ENCODE data around the gene ACAA1.
"Not testable (repeated sequence)": the region's sequence is repeated elsewhere in the genome, so short reads cannot be mapped to it uniquely, and the experiment has no call there.

Gene ACAA1

GRCh38 chr3:38085943-38086324 is 51.0 kb downstream of the ACAA1 start:
- no peak overlapping the region for H3K9ac ChIP-seq (ENCODE audit: insufficient read length, low read depth)
- H3K4me1 ChIP-seq (ENCODE audit: insufficient read depth, insufficient read length): peaks cover 2% of the 10 kb centered on the region
- TF ChIP-seq SUZ12 (IDR thresholded peaks at IDR 0.05; ENCODE audit: extremely low read depth, insufficient read depth, insufficient read length): no peak
- no peak for TF ChIP-seq YY1 (IDR thresholded peaks at IDR 0.05; ENCODE audit: insufficient read depth, insufficient read length)
- no peaks in the 10 kb centered on the region for H3K27me3 ChIP-seq (ENCODE audit: insufficient read depth, insufficient read length)
- peaks cover 10% of the 10 kb centered on the region for H3K9me3 ChIP-seq (ENCODE audit: insufficient read depth, low read length)
- no peak overlapping the region for H3K4me3 ChIP-seq (ENCODE audit: insufficient read length, low read depth)
- DNase-seq (ENCODE audit: low read depth, low spot score): no peak
- H3K36me3 ChIP-seq (ENCODE audit: insufficient read depth, insufficient read length, low read length): no peaks in the 10 kb centered on the region

- Histone ChIP-seq H3K4me3 (ENCODE audit: insufficient read length, low read depth) (no peak overlapping the region), H3K27me3 (ENCODE audit: insufficient read depth, insufficient read length) (no peaks in the 10 kb centered on the region), H3K36me3 (ENCODE audit: insufficient read depth, insufficient read length, low read length) (no peaks in the 10 kb centered on the region), H3K9ac (ENCODE audit: insufficient read length, low read depth) (no peak overlapping the region), H3K4me1 (ENCODE audit: insufficient read depth, insufficient read length) (peaks cover 2% of the 10 kb centered on the region), H3K9me3 (ENCODE audit: insufficient read depth, low read length) (peaks cover 10% of the 10 kb centered on the region)
- TF ChIP-seq YY1 (IDR thresholded peaks at IDR 0.05; ENCODE audit: insufficient read depth, insufficient read length) (no peak), SUZ12 (IDR thresholded peaks at IDR 0.05; ENCODE audit: extremely low read depth, insufficient read depth, insufficient read length) (no peak), ZNF274 (IDR thresholded peaks at IDR 0.05; ENCODE audit: low read depth, low read length) (no peak)
- no peak for DNase-seq (ENCODE audit: low read depth, low spot score)
Observed at GRCh38 chr3:38085311-38085942, 51.5 kb downstream of the ACAA1 start.

GRCh38 chr3:38084334-38085310 is 52.3 kb downstream of the ACAA1 start:
- Histone ChIP-seq H3K9ac (ENCODE audit: insufficient read length, low read depth) (no peak overlapping the region), H3K4me3 (ENCODE audit: insufficient read length, low read depth) (no peak overlapping the region), H3K9me3 (ENCODE audit: insufficient read depth, low read length) (peaks cover 10% of the 10 kb centered on the region), H3K36me3 (ENCODE audit: insufficient read depth, insufficient read length, low read length) (no peaks in the 10 kb centered on the region), H3K27me3 (ENCODE audit: insufficient read depth, insufficient read length) (no peaks in the 10 kb centered on the region), H3K4me1 (ENCODE audit: insufficient read depth, insufficient read length) (peaks cover 2% of the 10 kb centered on the region)
- TF ChIP-seq SUZ12 (IDR thresholded peaks at IDR 0.05; ENCODE audit: extremely low read depth, insufficient read depth, insufficient read length) (no peak), YY1 (IDR thresholded peaks at IDR 0.05; ENCODE audit: insufficient read depth, insufficient read length) (no peak), ZNF274 (IDR thresholded peaks at IDR 0.05; ENCODE audit: low read depth, low read length) (no peak)
- DNase-seq (ENCODE audit: low read depth, low spot score): no peak

DNA sequence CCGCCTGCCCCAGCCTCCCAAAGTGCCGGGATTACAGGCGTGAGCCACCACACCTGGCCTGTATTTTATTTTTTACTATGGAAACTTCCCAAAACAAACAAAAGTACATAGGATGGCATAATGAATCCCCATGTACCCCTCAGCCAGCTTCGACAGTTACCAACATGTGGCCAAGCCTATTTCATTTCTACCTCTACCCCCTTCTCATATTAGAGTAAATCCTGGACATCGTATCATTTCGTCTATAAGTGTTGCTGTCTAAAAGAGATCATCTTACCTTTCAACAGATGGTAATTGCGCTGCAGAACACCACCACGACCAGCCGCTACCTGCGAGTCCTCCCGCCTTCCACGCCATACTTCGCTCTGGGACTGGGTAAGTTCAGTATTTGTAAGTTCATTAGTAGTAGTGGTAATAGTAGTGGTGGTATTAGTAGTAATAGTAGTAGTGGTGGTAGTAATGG is 53.0 kb downstream of the ACAA1 start:
- no peak overlapping the region for H3K4me3 ChIP-seq (ENCODE audit: insufficient read length, low read depth)
- H3K4me1 ChIP-seq (ENCODE audit: insufficient read depth, insufficient read length): peaks cover 2% of the 10 kb centered on the region
- TF ChIP-seq ZNF274 (IDR thresholded peaks at IDR 0.05; ENCODE audit: low read depth, low read length): no peak
- no peak for TF ChIP-seq YY1 (IDR thresholded peaks at IDR 0.05; ENCODE audit: insufficient read depth, insufficient read length)
- no peak for TF ChIP-seq SUZ12 (IDR thresholded peaks at IDR 0.05; ENCODE audit: extremely low read depth, insufficient read depth, insufficient read length)
- no peaks in the 10 kb centered on the region for H3K36me3 ChIP-seq (ENCODE audit: insufficient read depth, insufficient read length, low read length)
- no peak overlapping the region for H3K9ac ChIP-seq (ENCODE audit: insufficient read length, low read depth)
- DNase-seq (ENCODE audit: low read depth, low spot score): no peak
- H3K9me3 ChIP-seq (ENCODE audit: insufficient read depth, low read length): peaks cover 10% of the 10 kb centered on the region
- no peaks in the 10 kb centered on the region for H3K27me3 ChIP-seq (ENCODE audit: insufficient read depth, insufficient read length)

GRCh38 chr3:38083254-38083653 is 53.7 kb downstream of the ACAA1 start:
- not testable (repeated sequence) for H3K27me3 ChIP-seq (ENCODE audit: insufficient read depth, insufficient read length); H3K36me3 ChIP-seq (ENCODE audit: insufficient read depth, insufficient read length, low read length); H3K4me3 ChIP-seq (ENCODE audit: insufficient read length, low read depth); DNase-seq (ENCODE audit: low read depth, low spot score); H3K4me1 ChIP-seq (ENCODE audit: insufficient read depth, insufficient read length); H3K9me3 ChIP-seq (ENCODE audit: insufficient read depth, low read length); H3K9ac ChIP-seq (ENCODE audit: insufficient read length, low read depth)

- H3K4me3 ChIP-seq (ENCODE audit: insufficient read length, low read depth); H3K27me3 ChIP-seq (ENCODE audit: insufficient read depth, insufficient read length); H3K9me3 ChIP-seq (ENCODE audit: insufficient read depth, low read length); H3K36me3 ChIP-seq (ENCODE audit: insufficient read depth, insufficient read length, low read length); H3K9ac ChIP-seq (ENCODE audit: insufficient read length, low read depth); H3K4me1 ChIP-seq (ENCODE audit: insufficient read depth, insufficient read length); DNase-seq (ENCODE audit: low read depth, low spot score): not testable (repeated sequence)
Observed at GRCh38 chr3:38082296-38082695, 54.6 kb downstream of the ACAA1 start.

DNA sequence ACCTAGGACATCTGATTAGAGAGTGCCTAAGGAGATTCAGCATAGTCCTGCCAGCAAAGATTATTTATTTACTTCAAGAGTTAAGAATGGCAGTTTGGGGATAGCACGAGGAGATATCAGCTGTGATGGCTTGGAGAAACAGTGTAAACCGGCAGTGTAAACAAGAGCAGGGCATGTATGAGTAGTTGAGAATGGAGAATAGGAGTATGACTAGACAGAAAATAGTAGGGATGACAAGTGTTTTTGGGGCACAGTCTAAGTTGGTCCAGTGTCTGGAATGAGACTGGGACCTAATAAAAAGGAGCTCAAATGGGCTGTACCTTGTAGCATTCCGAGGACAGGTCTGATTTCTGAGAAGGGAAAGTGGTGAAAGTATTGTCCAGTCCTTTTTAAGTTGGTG is 59.9 kb downstream of the ACAA1 start:
- H3K4me3 ChIP-seq (ENCODE audit: insufficient read length, low read depth); H3K4me1 ChIP-seq (ENCODE audit: insufficient read depth, insufficient read length); DNase-seq (ENCODE audit: low read depth, low spot score); H3K27me3 ChIP-seq (ENCODE audit: insufficient read depth, insufficient read length); H3K9me3 ChIP-seq (ENCODE audit: insufficient read depth, low read length); H3K9ac ChIP-seq (ENCODE audit: insufficient read length, low read depth); H3K36me3 ChIP-seq (ENCODE audit: insufficient read depth, insufficient read length, low read length): not testable (repeated sequence)
